Endothelial cell of umbilical vein (primary cell): ENCODE measurements around the gene GTF3C1. TPM values are rescaled to one million over a fixed set of nuclear protein-coding genes. Genes with fewer than 3 reads are reported as not detected.

ENCODE experiments used
- BruUV-seq: library from RNA; stranded (reverse); fragments of 400-500 nt; replicated peaks from 2 replicates; lab custom pipeline; 2021; lab: Mats Ljungman, UMichigan
- CTCF ChIA-PET: fragments of 300-600, 350-600 bp; sonication (Branson Sonifier 250); formaldehyde crosslinking; loops from one replicate; lab custom pipeline; 2021; ENCODE audit warnings: antibody characterized with exemption, inconsistent platforms; lab: Charles Lee
- POLR2A ChIA-PET: fragments of 300-600, 350-600 bp; sonication (Branson Sonifier 250); formaldehyde crosslinking; loops from one replicate; lab custom pipeline; 2021; ENCODE audit warnings: antibody characterized with exemption, inconsistent platforms; lab: Charles Lee
- DNase-seq: peaks from one replicate; pipeline ENCODE4 v3.0.0-alpha.2; 2011; ENCODE audit warnings: low read depth, low spot score
- FAIRE-seq: peaks from 2 replicates; lab custom pipeline; 2011; peaks lifted over from hg19 to GRCh38; lab: Jason Lieb, UNC
- H2AFZ ChIP-seq: 2 replicates; pipeline ENCODE4 v1.6.0; 2012; ENCODE audit warnings: low read depth, low read length, control low read depth, inconsistent platforms
- H3K27ac ChIP-seq: 2 replicates; pipeline ENCODE4 v1.5.1; 2011; ENCODE audit warnings: low read depth, mild to moderate bottlenecking, control low read depth, low read length, moderate library complexity; ENCODE audit not compliant: insufficient read depth
- H3K27me3 ChIP-seq, 2 experiments: 2 replicates each; pipeline versions ENCODE4 v1.6.0 to v1.6.1; 2011; ENCODE audit warnings: low read length in 2 of 2, mixed read lengths in 1 of 2; ENCODE audit not compliant: control insufficient read depth in 2 of 2, insufficient read depth in 2 of 2
- H3K36me3 ChIP-seq, 2 experiments: 2 replicates in 1 of 2; 3 replicates in 1 of 2; pipeline ENCODE4 v1.5.1; 2011; ENCODE audit warnings: low read length in 2 of 2, mild to moderate bottlenecking in 1 of 2, moderate library complexity in 1 of 2; ENCODE audit not compliant: control insufficient read depth in 2 of 2, insufficient read depth in 2 of 2; ENCODE audit errors: extremely low read depth in 1 of 2
- H3K4me1 ChIP-seq: 3 replicates; pipeline ENCODE4 v1.5.1; 2011; ENCODE audit warnings: mild to moderate bottlenecking, low read length; ENCODE audit not compliant: control insufficient read depth, insufficient read depth; ENCODE audit errors: extremely low read depth
- H3K4me2 ChIP-seq: 2 replicates; pipeline ENCODE4 v1.6.1; 2011; ENCODE audit warnings: low read length, control low read depth, mixed read lengths; ENCODE audit not compliant: insufficient read depth
- H3K4me3 ChIP-seq, 3 experiments: fragments of 200-600 bp in 1 of 3; sonication (generic), shearing (Covaris generic) in 1 of 3; replicated peaks in 1 of 3; 2 replicates each; pipeline ENCODE4 v1.5.1; 2011 to 2016; ENCODE audit warnings: control low read depth in 3 of 3, low read length in 3 of 3, mild to moderate bottlenecking in 2 of 3, inconsistent platforms in 1 of 3, low read depth in 1 of 3, moderate library complexity in 1 of 3; ENCODE audit not compliant: insufficient read depth in 1 of 3
- H3K79me2 ChIP-seq: 2 replicates; pipeline ENCODE4 v1.6.0; 2012; ENCODE audit warnings: low read length, inconsistent platforms; ENCODE audit not compliant: control insufficient read depth, insufficient read depth
- H3K9ac ChIP-seq: replicated peaks from 2 replicates; pipeline ENCODE3; 2011; ENCODE audit warnings: low read length, control low read depth; ENCODE audit not compliant: insufficient read depth; ENCODE audit errors: extremely low read depth
- H3K9me1 ChIP-seq: replicated peaks from 3 replicates; pipeline ENCODE4 v1.6.0; 2011; ENCODE audit warnings: mild to moderate bottlenecking, low read length; ENCODE audit not compliant: control insufficient read depth, insufficient read depth; ENCODE audit errors: extremely low read depth
- H3K9me3 ChIP-seq: replicated peaks from 2 replicates; pipeline ENCODE4 v1.5.1; 2012; ENCODE audit warnings: low read length, inconsistent platforms; ENCODE audit not compliant: control insufficient read depth, insufficient read depth
- H4K20me1 ChIP-seq: replicated peaks from 2 replicates; pipeline ENCODE3; 2011; ENCODE audit warnings: mild to moderate bottlenecking, low read length; ENCODE audit not compliant: control insufficient read depth, insufficient read depth; ENCODE audit errors: extremely low read depth
- EZH2 ChIP-seq: IDR thresholded peaks from 2 replicates; pipeline ENCODE4 v1.6.1; 2012; ENCODE audit warnings: borderline replicate concordance, low read depth, mild to moderate bottlenecking, moderate library complexity, low read length, inconsistent platforms; ENCODE audit not compliant: severe bottlenecking
- FOS ChIP-seq: IDR thresholded peaks from 2 replicates; pipeline ENCODE4 v1.6.1; 2011; ENCODE audit warnings: mild to moderate bottlenecking, low read length, moderate library complexity, borderline replicate concordance; ENCODE audit not compliant: insufficient read depth
- GATA2 ChIP-seq: IDR thresholded peaks from 2 replicates; pipeline ENCODE4 v1.7.0; 2011; ENCODE audit warnings: low read depth, mild to moderate bottlenecking, moderate library complexity, mixed read lengths, low read length; ENCODE audit not compliant: insufficient read length, insufficient read depth
- JUN ChIP-seq: IDR thresholded peaks from 2 replicates; pipeline ENCODE4 v1.6.1; 2011; ENCODE audit warnings: borderline replicate concordance, low read depth; ENCODE audit not compliant: insufficient read length, insufficient read depth
- MYC ChIP-seq: IDR thresholded peaks from one replicate; pipeline ENCODE4 v1.6.1; 2011; ENCODE audit warnings: mild to moderate bottlenecking, low read depth, low read length
- POLR2A ChIP-seq: IDR thresholded peaks from 2 replicates; pipeline ENCODE4 v1.6.1; 2012; ENCODE audit warnings: low read depth, mild to moderate bottlenecking, control low read depth, low read length
- POLR2AphosphoS5 ChIP-seq: IDR thresholded peaks from 2 replicates; pipeline ENCODE4 v1.6.1; 2012; ENCODE audit warnings: low read depth, mild to moderate bottlenecking, control low read depth, low read length, moderate library complexity; ENCODE audit not compliant: insufficient read depth
- dilution Hi-C: fragments of 300-500 bp; cut with MboI; formaldehyde crosslinking; loops from one replicate; pipeline ENCODE4 v1.15.0; 2019; ENCODE audit warnings: low sequenced_read_pairs; ENCODE audit not compliant: extremely low pct_ligation_motif_present
- intact Hi-C: fragments of 100-400 bp; cut with micrococcal nuclease; formaldehyde crosslinking; loops from one replicate; pipeline ENCODE4 v1.10.0; 2022
- polyA plus RNA-seq, 4 experiments: library from polyadenylated mRNA; depleted of rRNA in 3 of 4; stranded (reverse) in 3 of 4; unstranded in 1 of 4; fragments of >200 nt; gene quantifications; 2 replicates each; pipeline versions ENCODE4 v1.2.1 to v1.2.3, GENCODE V29; 2011 to 2012; ENCODE audit warnings: missing spikeins in 1 of 4
- total RNA-seq: library from RNA; stranded (reverse); gene quantifications from 2 replicates; pipeline ENCODE4 v1.2.3, GENCODE V29; 2021
- TF ChIP-seq, protein P1 (sequence below), 2 donors: IDR thresholded peaks; 1 replicate in 1 of 2; 2 replicates in 1 of 2; pipeline ENCODE4 v1.5.1; 2011; ENCODE audit warnings: low read length in 2 of 2, mild to moderate bottlenecking in 2 of 2, moderate library complexity in 2 of 2, control low read depth in 1 of 2, inconsistent platforms in 1 of 2, low read depth in 1 of 2; ENCODE audit not compliant: insufficient read depth in 1 of 2; ENCODE audit errors: extremely low read depth in 1 of 2
- TF ChIP-seq, protein P2 (sequence below): IDR thresholded peaks from 2 replicates; pipeline ENCODE4 v1.6.1; 2011; ENCODE audit not compliant: insufficient read depth, insufficient read length

The GTF3C1 gene
- total and polyA plus RNA-seq, 2 donors (not counting 3 experiments of a cell fraction or from before 2014, with no cell fraction given): 58.1 to 86.1 TPM

DNA sequence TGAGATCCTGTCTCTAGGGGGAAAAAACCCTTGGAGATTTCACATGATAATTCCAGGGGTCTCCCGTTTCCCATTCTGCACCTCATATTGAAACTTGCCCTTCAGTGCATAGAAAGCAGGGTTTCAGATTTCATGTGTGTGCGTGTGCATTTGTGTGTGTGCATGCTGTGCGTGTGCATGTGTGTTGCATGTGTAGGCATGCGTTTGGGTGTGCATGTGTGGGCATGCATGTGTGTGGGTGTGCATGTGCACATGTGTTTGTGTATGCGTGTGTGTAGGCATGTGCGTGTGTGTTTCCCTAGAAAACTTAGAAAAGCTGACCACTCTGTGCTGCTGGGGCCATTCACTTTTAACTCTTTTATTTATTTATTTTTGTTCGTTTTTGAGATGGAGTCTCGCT lies 107.7 kb downstream of the GTF3C1 start:
- dilution Hi-C loops: no loop called here

DNA sequence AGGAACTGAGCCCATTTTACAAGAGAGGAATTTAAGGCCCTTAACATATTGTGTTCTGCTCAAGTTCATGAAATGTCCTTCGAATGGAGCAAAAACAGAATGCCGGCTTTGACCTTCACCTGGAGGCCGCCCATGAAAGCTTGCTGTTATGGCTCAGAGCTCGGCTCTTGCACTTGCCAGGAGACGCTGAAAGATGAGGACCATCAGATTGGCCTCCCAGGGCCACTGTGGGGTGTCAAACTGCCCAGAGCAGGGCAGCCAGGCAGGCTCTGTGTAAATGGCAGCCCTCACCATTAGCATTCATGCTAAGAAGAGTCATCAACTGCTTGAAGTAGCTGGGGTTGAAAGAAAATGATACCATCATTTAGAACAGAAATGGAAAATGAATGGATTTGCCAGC lies 108.4 kb downstream of the GTF3C1 start:
- no peaks in the 10 kb centered on the region for H3K27me3 ChIP-seq
- BruUV-seq: no TSS peak
- intact Hi-C loops: no loop called here
- no peaks in the 10 kb centered on the region for H3K9me1 ChIP-seq
- H3K27ac ChIP-seq: no peak overlapping the region
- H3K4me2 ChIP-seq: no peak overlapping the region
- H2AFZ ChIP-seq: no peak overlapping the region
- FAIRE-seq: no peak
- dilution Hi-C loops: no loop called here
- no peak for DNase-seq
- no peak overlapping the region for H3K4me3 ChIP-seq
- POLR2A ChIA-PET: interaction anchor here (0.7 kb wide), 1 partner anchor 9 kb away, joined by 8 read pairs; no protein-coding TSS in a partner anchor
- H3K9ac ChIP-seq: no peak overlapping the region
- CTCF ChIA-PET: interaction anchor here (1.1 kb wide), 1 partner anchor 36 kb away, joined by 3 read pairs; no protein-coding TSS in a partner anchor
- no peaks in the 10 kb centered on the region for H3K4me1 ChIP-seq
- TF ChIP-seq JUN: no peak
- TF ChIP-seq MYC: no peak
- TF ChIP-seq, protein P1, sequence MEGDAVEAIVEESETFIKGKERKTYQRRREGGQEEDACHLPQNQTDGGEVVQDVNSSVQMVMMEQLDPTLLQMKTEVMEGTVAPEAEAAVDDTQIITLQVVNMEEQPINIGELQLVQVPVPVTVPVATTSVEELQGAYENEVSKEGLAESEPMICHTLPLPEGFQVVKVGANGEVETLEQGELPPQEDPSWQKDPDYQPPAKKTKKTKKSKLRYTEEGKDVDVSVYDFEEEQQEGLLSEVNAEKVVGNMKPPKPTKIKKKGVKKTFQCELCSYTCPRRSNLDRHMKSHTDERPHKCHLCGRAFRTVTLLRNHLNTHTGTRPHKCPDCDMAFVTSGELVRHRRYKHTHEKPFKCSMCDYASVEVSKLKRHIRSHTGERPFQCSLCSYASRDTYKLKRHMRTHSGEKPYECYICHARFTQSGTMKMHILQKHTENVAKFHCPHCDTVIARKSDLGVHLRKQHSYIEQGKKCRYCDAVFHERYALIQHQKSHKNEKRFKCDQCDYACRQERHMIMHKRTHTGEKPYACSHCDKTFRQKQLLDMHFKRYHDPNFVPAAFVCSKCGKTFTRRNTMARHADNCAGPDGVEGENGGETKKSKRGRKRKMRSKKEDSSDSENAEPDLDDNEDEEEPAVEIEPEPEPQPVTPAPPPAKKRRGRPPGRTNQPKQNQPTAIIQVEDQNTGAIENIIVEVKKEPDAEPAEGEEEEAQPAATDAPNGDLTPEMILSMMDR (IDR thresholded peaks at IDR 0.05; ENCODE audit: extremely low read depth in 1 of 2, insufficient read depth in 1 of 2, low read depth in 1 of 2, low read length in 2 of 2): no peak
- no peak for TF ChIP-seq POLR2A
- TF ChIP-seq, protein P2, sequence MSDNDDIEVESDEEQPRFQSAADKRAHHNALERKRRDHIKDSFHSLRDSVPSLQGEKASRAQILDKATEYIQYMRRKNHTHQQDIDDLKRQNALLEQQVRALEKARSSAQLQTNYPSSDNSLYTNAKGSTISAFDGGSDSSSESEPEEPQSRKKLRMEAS: no peak
- no peak for TF ChIP-seq POLR2AphosphoS5
- no peak for TF ChIP-seq FOS
- no peak for TF ChIP-seq GATA2
- TF ChIP-seq EZH2: no peak
- H3K9me3 ChIP-seq: no peaks in the 10 kb centered on the region
- no peaks in the 10 kb centered on the region for H3K36me3 ChIP-seq
- H3K79me2 ChIP-seq: no peaks in the 10 kb centered on the region
- no peaks in the 10 kb centered on the region for H4K20me1 ChIP-seq

More for the DNA sequence above, 107.7 kb downstream of the GTF3C1 start:
- no peaks in the 10 kb centered on the region for H3K36me3 ChIP-seq
- H3K4me2 ChIP-seq: no peak overlapping the region
- no peaks in the 10 kb centered on the region for H3K27me3 ChIP-seq
- no peaks in the 10 kb centered on the region for H3K9me3 ChIP-seq
- no peak overlapping the region for H2AFZ ChIP-seq
- BruUV-seq: no TSS peak
- POLR2A ChIA-PET: no interaction called here
- CTCF ChIA-PET: no interaction called here
- H3K4me3 ChIP-seq: no peak overlapping the region
- DNase-seq (no peak), FAIRE-seq (no peak)
- no peaks in the 10 kb centered on the region for H3K4me1 ChIP-seq
- H3K27ac ChIP-seq: no peak overlapping the region
- no peak overlapping the region for H3K9ac ChIP-seq
- intact Hi-C loops: no loop called here
- no peaks in the 10 kb centered on the region for H3K9me1 ChIP-seq
- no peaks in the 10 kb centered on the region for H3K79me2 ChIP-seq
- no peaks in the 10 kb centered on the region for H4K20me1 ChIP-seq
- no peak for TF ChIP-seq POLR2AphosphoS5
- TF ChIP-seq, protein P2: peak; percentile 19
